SW480 (cell line): ENCODE measurements around the gene HDGF.

Source experiments
- DNase-seq: peaks from one replicate; pipeline ENCODE4 v3.0.0-alpha.2; 2016; ENCODE audit warnings: low spot score

Gene HDGF

DNA sequence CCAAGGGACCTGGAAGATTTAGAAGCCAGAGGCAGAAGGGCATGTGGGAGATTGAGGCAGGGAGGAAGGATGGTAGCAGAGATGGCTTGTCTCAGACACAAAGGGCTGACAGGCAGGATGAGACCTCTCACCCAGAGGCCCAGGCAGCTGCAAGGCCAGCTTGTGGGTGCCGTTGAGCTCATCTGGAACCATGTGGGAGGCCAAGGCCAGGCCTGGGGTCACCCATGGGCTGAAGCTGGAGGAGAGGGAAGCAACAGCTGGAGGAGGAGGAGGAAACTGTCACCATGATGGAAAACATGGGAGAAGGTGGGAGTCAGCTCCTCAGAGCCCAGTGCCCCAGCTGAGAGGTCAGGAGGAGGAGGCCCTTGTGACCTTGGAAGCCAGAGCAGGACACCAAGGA, 52.5 kb downstream of the HDGF start:
- DNase-seq: no peak

DNA sequence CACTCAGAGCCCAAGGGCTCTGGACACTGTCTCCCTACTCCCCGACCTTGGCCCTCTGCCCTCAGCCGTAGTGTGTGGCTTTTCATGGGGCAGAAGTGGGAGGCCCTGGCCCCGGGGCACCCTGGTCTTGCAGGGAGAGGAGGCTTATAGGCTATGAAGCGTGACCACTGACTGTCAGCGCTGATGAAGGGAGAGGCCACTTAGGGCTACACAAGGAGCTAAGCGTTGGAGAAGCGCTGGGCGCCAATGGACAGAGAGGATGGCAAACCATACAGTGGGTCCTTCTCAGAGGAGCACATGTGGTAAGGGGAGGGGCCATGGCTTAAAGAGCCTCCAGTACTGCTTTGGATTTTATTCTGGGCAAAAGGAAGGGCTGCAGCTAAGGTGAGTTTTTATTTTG, 54.0 kb downstream of the HDGF start:
- no peak for DNase-seq

DNA sequence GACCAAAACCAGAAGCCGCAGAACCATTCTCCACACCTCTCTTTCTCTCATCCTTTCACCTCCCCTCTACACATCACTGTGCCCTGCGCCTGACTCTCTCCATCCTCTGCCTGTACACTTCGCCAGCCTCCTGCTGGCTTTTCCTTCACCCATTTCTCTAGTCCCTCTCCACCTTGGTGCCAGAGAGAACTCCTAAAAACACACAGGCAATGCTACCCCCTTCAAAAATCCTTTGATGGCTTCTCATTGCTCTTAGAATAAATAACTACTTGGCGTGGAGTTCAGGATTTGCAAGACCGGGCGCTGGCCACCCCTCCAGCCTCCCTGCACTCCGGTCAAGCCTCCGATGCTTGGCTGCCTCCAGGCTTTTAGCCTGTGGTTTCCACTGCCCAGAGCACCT, 54.7 kb downstream of the HDGF start:
- no peak for DNase-seq

DNA sequence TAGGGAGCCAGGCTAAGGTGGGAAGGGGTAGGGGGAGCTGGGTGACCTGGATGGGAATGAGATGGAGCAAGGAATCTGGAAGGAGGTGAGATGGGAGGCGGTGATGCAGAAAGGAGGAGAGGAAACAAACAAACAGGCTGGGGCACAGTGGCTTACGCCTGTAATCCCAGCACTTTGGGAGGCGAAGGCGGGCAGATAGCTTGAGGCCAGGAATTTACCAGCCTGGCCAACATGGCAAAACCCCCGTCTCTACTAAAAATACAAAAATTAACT, 56.8 kb downstream of the HDGF start:
- no peak for DNase-seq

DNA sequence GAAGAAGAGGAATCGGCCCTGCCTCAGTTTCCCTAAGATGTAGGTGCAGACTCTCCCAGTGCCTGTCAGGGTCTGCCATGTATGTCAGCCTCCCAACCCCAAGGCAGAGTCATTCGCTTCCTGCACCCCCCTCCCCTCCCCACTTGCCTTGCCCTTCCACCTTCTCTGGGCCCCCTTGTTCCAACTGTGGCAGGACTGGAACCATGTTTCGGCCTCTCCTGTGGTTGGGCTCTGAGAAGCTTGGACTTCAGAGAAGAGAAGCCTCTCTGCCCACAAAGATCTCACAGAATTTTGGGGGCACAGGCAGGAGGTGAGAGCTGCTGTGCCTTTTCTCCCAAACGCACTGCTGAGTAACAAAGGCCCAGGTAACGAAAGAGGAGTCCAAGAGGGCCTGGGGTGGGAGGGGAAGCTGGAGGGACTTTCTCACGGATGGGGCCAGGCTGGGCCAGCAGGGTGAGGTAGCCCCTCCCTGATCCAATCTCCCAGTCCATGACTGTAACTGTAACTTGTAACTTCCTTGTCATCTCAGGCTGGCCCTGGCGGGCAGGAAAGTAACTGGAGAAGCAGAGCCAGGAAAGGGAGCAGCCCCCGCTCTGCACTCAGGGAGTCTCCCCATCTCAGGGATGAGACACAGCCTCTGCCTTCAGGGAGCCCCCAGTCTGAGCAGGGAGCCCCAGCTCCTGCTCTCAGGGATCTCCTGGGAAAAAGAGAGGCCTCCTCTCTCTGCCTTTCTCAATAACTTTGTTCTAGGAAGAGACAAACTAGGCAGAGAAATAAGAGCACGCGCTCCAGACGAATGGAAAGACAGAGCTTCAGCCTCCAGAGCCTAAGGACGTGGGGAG, 57.4 kb downstream of the HDGF start:
- DNase-seq: no peak

DNA sequence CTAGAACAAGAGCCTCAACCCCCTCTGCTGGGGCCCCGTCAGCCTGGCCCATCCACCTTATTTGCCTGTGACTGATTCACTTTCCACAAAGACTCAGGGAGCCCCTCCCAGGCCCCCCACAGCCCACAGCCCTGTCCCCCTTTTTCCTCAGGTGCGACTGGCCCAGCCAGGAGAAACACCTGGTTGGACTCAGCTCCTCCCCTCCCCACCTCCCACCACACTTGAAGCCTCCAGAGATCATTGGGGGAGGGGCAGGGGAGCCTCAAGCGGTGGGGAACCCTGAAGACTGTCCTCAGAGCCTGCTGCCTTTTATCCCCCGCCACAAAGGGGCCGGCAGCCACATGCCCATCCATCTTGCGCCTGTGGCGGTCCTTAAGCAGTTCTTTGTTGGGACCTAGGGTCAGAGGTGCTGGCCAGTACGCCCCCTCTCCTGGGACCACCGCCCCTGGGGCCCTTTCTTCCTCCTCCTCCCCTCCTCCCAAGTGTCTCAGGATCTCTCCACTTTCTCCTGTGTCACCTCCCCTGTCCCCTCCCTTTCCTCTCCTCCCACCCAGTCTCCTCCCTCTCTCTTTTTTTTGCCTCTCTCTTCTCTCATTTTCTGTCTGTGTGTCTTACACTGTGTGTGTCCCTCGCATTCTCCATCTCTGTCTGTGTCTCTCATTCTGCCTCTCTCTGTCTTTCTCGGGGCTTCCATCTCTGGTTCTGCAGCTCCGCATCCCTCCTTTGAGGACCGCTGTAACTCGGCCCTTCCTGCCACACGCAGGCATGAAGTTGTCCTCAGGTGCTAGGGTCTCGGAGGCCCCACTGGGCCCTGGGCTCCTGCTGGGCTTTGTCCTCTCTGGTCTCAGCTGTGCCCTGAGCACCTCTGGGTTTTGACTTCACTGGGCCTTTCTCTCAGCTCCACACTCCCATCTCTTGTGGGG, 58.3 kb downstream of the HDGF start:
- peak; percentile 65 for DNase-seq

DNA sequence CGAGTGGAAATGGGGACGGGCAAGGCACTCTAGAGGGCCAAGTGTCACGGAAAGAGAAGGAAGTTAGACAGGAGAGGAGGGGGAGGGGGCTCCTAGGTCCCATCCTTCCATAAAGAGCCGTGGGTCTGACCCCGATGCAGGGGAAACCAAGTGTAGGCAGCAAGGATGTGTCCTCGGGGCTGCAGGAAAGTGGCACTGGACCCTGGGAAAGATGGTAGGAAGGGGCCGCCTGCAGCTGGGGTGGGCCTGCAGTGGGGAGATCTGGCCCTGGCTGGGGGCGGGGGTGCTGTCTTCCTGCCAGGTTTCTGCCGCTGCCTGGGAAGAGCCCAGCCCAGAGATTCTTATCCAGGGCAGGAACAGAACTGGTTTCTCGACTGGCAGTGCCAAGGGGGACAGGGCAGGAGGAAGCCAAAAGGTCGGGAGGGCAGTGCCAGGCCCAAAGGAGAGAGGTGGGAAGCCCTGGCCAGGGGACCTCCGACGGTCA, 59.0 kb downstream of the HDGF start:
- peak; percentile 21 for DNase-seq
